ENCODE data around the gene LAMA4. TPM values are rescaled to one million over a fixed set of nuclear protein-coding genes. Genes with fewer than 3 reads are reported as not detected.

LAMA4 gene
- total RNA-seq, 1 experiment from 2014 or later, result 11.9 TPM

- in situ Hi-C loops (cut with HindIII; ENCODE audit: low pct_unique_long_range_greater_than_20kb, low sequenced_read_pairs) (no loop called here), intact Hi-C loops (cut with micrococcal nuclease; ENCODE audit: unreplicated experiment) (no loop called here)
- DNase-seq (ENCODE audit: low read depth, low spot score) (no peak), ATAC-seq (no peak)
- H3K27me3 ChIP-seq (ENCODE audit: control insufficient read depth, insufficient read depth, low read length), result no peaks in the 10 kb centered on the region
- no peak overlapping the region for H3K27ac ChIP-seq (ENCODE audit: low read length)
- TF ChIP-seq SIN3A (IDR thresholded peaks at IDR 0.05; ENCODE audit: borderline replicate concordance, insufficient read depth, low read depth, low read length) (no peak), REST (IDR thresholded peaks at IDR 0.05; ENCODE audit: insufficient read depth in 1 of 2, low read depth in 2 of 2, low read length in 1 of 2) (no peak), CTCF (IDR thresholded peaks at IDR 0.05) (no peak), POLR2AphosphoS5 (IDR thresholded peaks at IDR 0.05; ENCODE audit: low read depth, low read length) (no peak), TCF7L2 (IDR thresholded peaks at IDR 0.05; ENCODE audit: low read depth, low read length) (no peak)
- POLR2A ChIA-PET, result no interaction called here
- CTCF ChIA-PET, result no interaction called here
- H3K36me3 ChIP-seq (ENCODE audit: control insufficient read depth, insufficient read depth, low read length), result no peaks in the 10 kb centered on the region
- BruUV-seq (replicated peaks), result no TSS peak
- no peak overlapping the region for H3K4me3 ChIP-seq (ENCODE audit: low read depth in 2 of 2, low read length in 2 of 2)
- H3K9me3 ChIP-seq (ENCODE audit: control insufficient read depth, insufficient read depth, low read depth, low read length), result no peaks in the 10 kb centered on the region
- no peaks in the 10 kb centered on the region for H3K4me1 ChIP-seq (ENCODE audit: control insufficient read depth, insufficient read depth, low read length)
Observed at GRCh38 chr6:112190164-112190563, 64.2 kb downstream of the LAMA4 start.

- Histone ChIP-seq H3K9me3 (ENCODE audit: control insufficient read depth, insufficient read depth, low read depth, low read length) (no peaks in the 10 kb centered on the region), H3K27me3 (ENCODE audit: control insufficient read depth, insufficient read depth, low read length) (no peaks in the 10 kb centered on the region), H3K4me1 (ENCODE audit: control insufficient read depth, insufficient read depth, low read length) (no peaks in the 10 kb centered on the region), H3K36me3 (ENCODE audit: control insufficient read depth, insufficient read depth, low read length) (no peaks in the 10 kb centered on the region), H3K4me3 (ENCODE audit: low read depth in 2 of 2, low read length in 2 of 2) (no peak overlapping the region), H3K27ac (ENCODE audit: low read length) (no peak overlapping the region)
- DNase-seq (ENCODE audit: low read depth, low spot score) (no peak), ATAC-seq (no peak)
- intact Hi-C loops (cut with micrococcal nuclease; ENCODE audit: unreplicated experiment), result no loop called here
- in situ Hi-C loops (cut with HindIII; ENCODE audit: low pct_unique_long_range_greater_than_20kb, low sequenced_read_pairs), result no loop called here
- no TSS peak for BruUV-seq (replicated peaks)
- ChIA-PET CTCF (no interaction called here), POLR2A (no interaction called here)
- TF ChIP-seq REST (IDR thresholded peaks at IDR 0.05; ENCODE audit: insufficient read depth in 1 of 2, low read depth in 2 of 2, low read length in 1 of 2) (no peak), TCF7L2 (IDR thresholded peaks at IDR 0.05; ENCODE audit: low read depth, low read length) (no peak), SIN3A (IDR thresholded peaks at IDR 0.05; ENCODE audit: borderline replicate concordance, insufficient read depth, low read depth, low read length) (no peak), POLR2AphosphoS5 (IDR thresholded peaks at IDR 0.05; ENCODE audit: low read depth, low read length) (no peak), CTCF (IDR thresholded peaks at IDR 0.05) (no peak)
Observed at GRCh38 chr6:112189494-112189893, 64.9 kb downstream of the LAMA4 start.

Data from Panc1 (cell line).